OCI-LY1 (cell line): Measurements from ENCODE around the gene INTS3.

Source experiments
- EZH2 ChIP-seq: fragments of 200-600 bp; sonication (generic), shearing (Covaris generic); IDR thresholded peaks from 2 replicates; pipeline ENCODE4 v1.8.0; 2017; ENCODE audit warnings: borderline replicate concordance, mixed run types, mild to moderate bottlenecking, antibody characterized with exemption, low read length, moderate library complexity, mixed read lengths
- TF ChIP-seq, protein P1 (sequence below): fragments of 200-600 bp; sonication (generic), shearing (Covaris generic); IDR thresholded peaks from 2 replicates; pipeline ENCODE4 v1.5.1; 2017; ENCODE audit warnings: mild to moderate bottlenecking, antibody characterized with exemption, low read length, moderate library complexity, mixed read lengths

DNA sequence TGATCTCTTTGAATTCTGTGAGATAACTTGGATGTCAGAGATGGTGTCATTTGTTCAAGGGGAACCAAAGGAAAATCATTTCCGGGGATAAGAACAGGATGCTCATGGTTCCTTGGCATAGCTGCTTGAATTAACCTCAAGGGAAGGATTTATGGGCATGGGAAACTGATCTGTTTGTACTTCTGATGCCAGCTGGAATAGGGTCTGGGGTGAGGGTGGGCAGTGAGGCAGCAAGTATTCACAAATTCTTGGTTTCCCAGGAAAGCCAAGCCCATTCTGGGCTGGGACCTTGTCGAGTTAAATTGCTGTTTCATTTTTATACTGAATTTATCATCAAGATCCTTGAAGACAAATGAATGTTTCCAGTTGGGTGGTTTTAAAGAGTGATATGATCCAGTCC, 14.1 kb downstream of the INTS3 start:
- TF ChIP-seq, protein P1, sequence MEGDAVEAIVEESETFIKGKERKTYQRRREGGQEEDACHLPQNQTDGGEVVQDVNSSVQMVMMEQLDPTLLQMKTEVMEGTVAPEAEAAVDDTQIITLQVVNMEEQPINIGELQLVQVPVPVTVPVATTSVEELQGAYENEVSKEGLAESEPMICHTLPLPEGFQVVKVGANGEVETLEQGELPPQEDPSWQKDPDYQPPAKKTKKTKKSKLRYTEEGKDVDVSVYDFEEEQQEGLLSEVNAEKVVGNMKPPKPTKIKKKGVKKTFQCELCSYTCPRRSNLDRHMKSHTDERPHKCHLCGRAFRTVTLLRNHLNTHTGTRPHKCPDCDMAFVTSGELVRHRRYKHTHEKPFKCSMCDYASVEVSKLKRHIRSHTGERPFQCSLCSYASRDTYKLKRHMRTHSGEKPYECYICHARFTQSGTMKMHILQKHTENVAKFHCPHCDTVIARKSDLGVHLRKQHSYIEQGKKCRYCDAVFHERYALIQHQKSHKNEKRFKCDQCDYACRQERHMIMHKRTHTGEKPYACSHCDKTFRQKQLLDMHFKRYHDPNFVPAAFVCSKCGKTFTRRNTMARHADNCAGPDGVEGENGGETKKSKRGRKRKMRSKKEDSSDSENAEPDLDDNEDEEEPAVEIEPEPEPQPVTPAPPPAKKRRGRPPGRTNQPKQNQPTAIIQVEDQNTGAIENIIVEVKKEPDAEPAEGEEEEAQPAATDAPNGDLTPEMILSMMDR, result no peak
- TF ChIP-seq EZH2, result no peak
